Stimulated activated CD4-positive, alpha-beta T cell treated with anti-CD3 and anti-CD28 coated beads, TNF-alpha, amount 100 ng/mL, for 48 hours (primary cell): ENCODE results near the gene HOXC5.

Experiments used
- DNase-seq, 3 donors: peaks; one replicate each; pipeline ENCODE4 v3.0.0-alpha.2; 2020; ENCODE audit warnings: low read depth in 3 of 3

The HOXC5 gene

GRCh38 chr12:54019924-54020590, 12.8 kb upstream of the HOXC5 start:
- DNase-seq: no peak

- DNase-seq: no peak
Observed at GRCh38 chr12:54020591-54021405, 12.1 kb upstream of the HOXC5 start.

- DNase-seq: no peak
Observed at GRCh38 chr12:54021432-54022013, 11.3 kb upstream of the HOXC5 start.

GRCh38 chr12:54022960-54023884, 9.6 kb upstream of the HOXC5 start:
- DNase-seq: no peak

- DNase-seq: no peak
Observed at GRCh38 chr12:54024127-54024526, 8.7 kb upstream of the HOXC5 start.

- no peak for DNase-seq
Observed at GRCh38 chr12:54024581-54025305, 8.1 kb upstream of the HOXC5 start.

- no peak for DNase-seq
Observed at GRCh38 chr12:54025499-54026405, 7.1 kb upstream of the HOXC5 start.

GRCh38 chr12:54026640-54027441, 6.0 kb upstream of the HOXC5 start:
- DNase-seq: no peak

- DNase-seq: no peak
Observed at GRCh38 chr12:54027442-54027786, 5.4 kb upstream of the HOXC5 start.

- DNase-seq: no peak
Observed at GRCh38 chr12:54028314-54029201, 4.3 kb upstream of the HOXC5 start, which contains the start of gene HOXC6. Gene HOXC6 (plus strand): TSS chr12:54028440. CDS start chr12:54028522, 82 bp downstream.

GRCh38 chr12:54029529-54030441, 3.1 kb upstream of the HOXC5 start:
- DNase-seq: no peak

GRCh38 chr12:54030442-54030801, 2.4 kb upstream of the HOXC5 start:
- DNase-seq: no peak

- no peak for DNase-seq
Observed at GRCh38 chr12:54030889-54031471, 1.9 kb upstream of the HOXC5 start.

- DNase-seq: no peak
Observed at GRCh38 chr12:54031480-54031879, 1.4 kb upstream of the HOXC5 start.

- DNase-seq: no peak
Observed at GRCh38 chr12:54032086-54032619, 697 bp upstream of the HOXC5 start.
